ENCODE results near the gene HOXD13. TPM values are rescaled to one million over a fixed set of nuclear protein-coding genes. Genes with fewer than 3 reads are reported as not detected.

The HOXD13 gene
- total RNA-seq, 1 donor from 2014 or later: not detected

- peak in 1 of 2 donors; percentile 53 for DNase-seq (ENCODE audit: low read depth in 2 of 2)
These were observed 800 bp downstream of the HOXD13 start for GRCh38 chr2:176093145-176093897.

- DNase-seq (ENCODE audit: low read depth in 2 of 2): no peak
These were observed 1.4 kb downstream of the HOXD13 start for GRCh38 chr2:176093898-176094249.

GRCh38 chr2:176094349-176094748 lies 1.8 kb downstream of the HOXD13 start:
- DNase-seq (ENCODE audit: low read depth in 2 of 2): no peak

- no peak for DNase-seq (ENCODE audit: low read depth in 2 of 2)
These were observed 2.9 kb downstream of the HOXD13 start for GRCh38 chr2:176095421-176095820.

GRCh38 chr2:176096243-176096985 lies 3.9 kb downstream of the HOXD13 start:
- DNase-seq (ENCODE audit: low read depth in 2 of 2): peak in 1 of 2 donors; percentile 45

GRCh38 chr2:176096986-176097819 lies 4.7 kb downstream of the HOXD13 start:
- DNase-seq (ENCODE audit: low read depth in 2 of 2): peak; percentile 73 to 82

GRCh38 chr2:176097820-176098365 lies 5.4 kb downstream of the HOXD13 start:
- no peak for DNase-seq (ENCODE audit: low read depth in 2 of 2)

GRCh38 chr2:176098366-176099158 lies 6.0 kb downstream of the HOXD13 start:
- no peak for DNase-seq (ENCODE audit: low read depth in 2 of 2)

- no peak for DNase-seq (ENCODE audit: low read depth in 2 of 2)
These were observed 6.7 kb downstream of the HOXD13 start for GRCh38 chr2:176099159-176099727.

GRCh38 chr2:176099728-176100546 lies 7.4 kb downstream of the HOXD13 start, which contains the start of gene HOXD12:
TSS of gene HOXD12 (plus strand) at chr2:176099795. CDS start at chr2:176099802, 7 bp downstream.
- no peak for DNase-seq (ENCODE audit: low read depth in 2 of 2)

GRCh38 chr2:176100547-176101140 lies 8.1 kb downstream of the HOXD13 start:
- no peak for DNase-seq (ENCODE audit: low read depth in 2 of 2)

GRCh38 chr2:176101216-176101830 lies 8.8 kb downstream of the HOXD13 start:
- DNase-seq (ENCODE audit: low read depth in 2 of 2): no peak

GRCh38 chr2:176101842-176102241 lies 9.3 kb downstream of the HOXD13 start:
- DNase-seq (ENCODE audit: low read depth in 2 of 2): no peak

- no peak for DNase-seq (ENCODE audit: low read depth in 2 of 2)
These were observed 9.9 kb downstream of the HOXD13 start for GRCh38 chr2:176102309-176102866.

- no peak for DNase-seq (ENCODE audit: low read depth in 2 of 2)
These were observed 10.7 kb downstream of the HOXD13 start for GRCh38 chr2:176103194-176103593.

- DNase-seq (ENCODE audit: low read depth in 2 of 2): no peak
These were observed 11.3 kb downstream of the HOXD13 start for GRCh38 chr2:176103742-176104315.

- no peak for DNase-seq (ENCODE audit: low read depth in 2 of 2)
These were observed 12.0 kb downstream of the HOXD13 start for GRCh38 chr2:176104316-176105077.
